PC-9 (cell line): Measurements from ENCODE around the gene STK40.

Source experiments
- CTCF ChIP-seq: fragments of 200-600 bp; sonication (generic); conservative IDR thresholded peaks from 2 replicates; pipeline ENCODE4 v1.6.1; 2017; ENCODE audit warnings: mixed run types, antibody characterized with exemption, mild to moderate bottlenecking, moderate library complexity
- EZH2 ChIP-seq: fragments of 200-600 bp; sonication (generic); IDR thresholded peaks from 2 replicates; pipeline ENCODE4 v1.8.0; 2017; ENCODE audit warnings: antibody characterized with exemption, low read depth

- no peak for TF ChIP-seq CTCF
- no peak for TF ChIP-seq EZH2
Measured at GRCh38 chr1:36346741-36347370, 38.9 kb downstream of the STK40 start.
